ENCODE data around the gene SLC27A2.

DNA sequence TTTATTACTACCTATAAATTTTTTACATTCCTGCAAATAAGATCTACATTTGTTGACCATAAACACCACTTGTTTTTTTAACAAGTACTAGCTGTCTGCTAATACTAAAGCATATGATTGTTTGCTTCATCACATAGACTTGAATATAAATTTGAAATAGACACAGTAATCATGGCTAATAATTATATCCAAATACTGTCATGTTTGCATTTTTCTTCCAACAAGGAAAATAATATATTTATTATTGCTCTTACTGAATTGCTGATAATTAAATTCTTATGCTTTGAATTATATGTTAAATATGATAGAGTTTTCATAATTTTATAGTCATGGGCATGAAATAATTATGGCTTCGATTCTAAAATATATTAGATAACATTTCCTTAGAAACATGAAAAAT lies 43.1 kb downstream of the SLC27A2 start:
- TF ChIP-seq, protein P1, sequence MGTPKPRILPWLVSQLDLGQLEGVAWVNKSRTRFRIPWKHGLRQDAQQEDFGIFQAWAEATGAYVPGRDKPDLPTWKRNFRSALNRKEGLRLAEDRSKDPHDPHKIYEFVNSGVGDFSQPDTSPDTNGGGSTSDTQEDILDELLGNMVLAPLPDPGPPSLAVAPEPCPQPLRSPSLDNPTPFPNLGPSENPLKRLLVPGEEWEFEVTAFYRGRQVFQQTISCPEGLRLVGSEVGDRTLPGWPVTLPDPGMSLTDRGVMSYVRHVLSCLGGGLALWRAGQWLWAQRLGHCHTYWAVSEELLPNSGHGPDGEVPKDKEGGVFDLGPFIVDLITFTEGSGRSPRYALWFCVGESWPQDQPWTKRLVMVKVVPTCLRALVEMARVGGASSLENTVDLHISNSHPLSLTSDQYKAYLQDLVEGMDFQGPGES (IDR thresholded peaks at IDR 0.05) = no peak
- TF ChIP-seq NR2F1 (conservative IDR thresholded peaks at IDR 0.05) (no peak), MYC (IDR thresholded peaks at IDR 0.05; ENCODE audit: insufficient read depth, insufficient read length, insufficient replicate concordance, low read length, severe bottlenecking) (no peak), CREB1 (IDR thresholded peaks at IDR 0.05; ENCODE audit: low read depth) (no peak), POLR2AphosphoS5 (IDR thresholded peaks at IDR 0.05; ENCODE audit: low read length) (no peak)
- TF ChIP-seq, protein P2, sequence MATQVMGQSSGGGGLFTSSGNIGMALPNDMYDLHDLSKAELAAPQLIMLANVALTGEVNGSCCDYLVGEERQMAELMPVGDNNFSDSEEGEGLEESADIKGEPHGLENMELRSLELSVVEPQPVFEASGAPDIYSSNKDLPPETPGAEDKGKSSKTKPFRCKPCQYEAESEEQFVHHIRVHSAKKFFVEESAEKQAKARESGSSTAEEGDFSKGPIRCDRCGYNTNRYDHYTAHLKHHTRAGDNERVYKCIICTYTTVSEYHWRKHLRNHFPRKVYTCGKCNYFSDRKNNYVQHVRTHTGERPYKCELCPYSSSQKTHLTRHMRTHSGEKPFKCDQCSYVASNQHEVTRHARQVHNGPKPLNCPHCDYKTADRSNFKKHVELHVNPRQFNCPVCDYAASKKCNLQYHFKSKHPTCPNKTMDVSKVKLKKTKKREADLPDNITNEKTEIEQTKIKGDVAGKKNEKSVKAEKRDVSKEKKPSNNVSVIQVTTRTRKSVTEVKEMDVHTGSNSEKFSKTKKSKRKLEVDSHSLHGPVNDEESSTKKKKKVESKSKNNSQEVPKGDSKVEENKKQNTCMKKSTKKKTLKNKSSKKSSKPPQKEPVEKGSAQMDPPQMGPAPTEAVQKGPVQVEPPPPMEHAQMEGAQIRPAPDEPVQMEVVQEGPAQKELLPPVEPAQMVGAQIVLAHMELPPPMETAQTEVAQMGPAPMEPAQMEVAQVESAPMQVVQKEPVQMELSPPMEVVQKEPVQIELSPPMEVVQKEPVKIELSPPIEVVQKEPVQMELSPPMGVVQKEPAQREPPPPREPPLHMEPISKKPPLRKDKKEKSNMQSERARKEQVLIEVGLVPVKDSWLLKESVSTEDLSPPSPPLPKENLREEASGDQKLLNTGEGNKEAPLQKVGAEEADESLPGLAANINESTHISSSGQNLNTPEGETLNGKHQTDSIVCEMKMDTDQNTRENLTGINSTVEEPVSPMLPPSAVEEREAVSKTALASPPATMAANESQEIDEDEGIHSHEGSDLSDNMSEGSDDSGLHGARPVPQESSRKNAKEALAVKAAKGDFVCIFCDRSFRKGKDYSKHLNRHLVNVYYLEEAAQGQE (IDR thresholded peaks at IDR 0.05; ENCODE audit: low read depth, low read length) = no peak
- TF ChIP-seq, protein P3, sequence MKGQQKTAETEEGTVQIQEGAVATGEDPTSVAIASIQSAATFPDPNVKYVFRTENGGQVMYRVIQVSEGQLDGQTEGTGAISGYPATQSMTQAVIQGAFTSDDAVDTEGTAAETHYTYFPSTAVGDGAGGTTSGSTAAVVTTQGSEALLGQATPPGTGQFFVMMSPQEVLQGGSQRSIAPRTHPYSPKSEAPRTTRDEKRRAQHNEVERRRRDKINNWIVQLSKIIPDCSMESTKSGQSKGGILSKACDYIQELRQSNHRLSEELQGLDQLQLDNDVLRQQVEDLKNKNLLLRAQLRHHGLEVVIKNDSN (IDR thresholded peaks at IDR 0.05; ENCODE audit: borderline replicate concordance, extremely low read length, insufficient read depth, low read depth, low read length) = no peak
- TF ChIP-seq, protein P4, sequence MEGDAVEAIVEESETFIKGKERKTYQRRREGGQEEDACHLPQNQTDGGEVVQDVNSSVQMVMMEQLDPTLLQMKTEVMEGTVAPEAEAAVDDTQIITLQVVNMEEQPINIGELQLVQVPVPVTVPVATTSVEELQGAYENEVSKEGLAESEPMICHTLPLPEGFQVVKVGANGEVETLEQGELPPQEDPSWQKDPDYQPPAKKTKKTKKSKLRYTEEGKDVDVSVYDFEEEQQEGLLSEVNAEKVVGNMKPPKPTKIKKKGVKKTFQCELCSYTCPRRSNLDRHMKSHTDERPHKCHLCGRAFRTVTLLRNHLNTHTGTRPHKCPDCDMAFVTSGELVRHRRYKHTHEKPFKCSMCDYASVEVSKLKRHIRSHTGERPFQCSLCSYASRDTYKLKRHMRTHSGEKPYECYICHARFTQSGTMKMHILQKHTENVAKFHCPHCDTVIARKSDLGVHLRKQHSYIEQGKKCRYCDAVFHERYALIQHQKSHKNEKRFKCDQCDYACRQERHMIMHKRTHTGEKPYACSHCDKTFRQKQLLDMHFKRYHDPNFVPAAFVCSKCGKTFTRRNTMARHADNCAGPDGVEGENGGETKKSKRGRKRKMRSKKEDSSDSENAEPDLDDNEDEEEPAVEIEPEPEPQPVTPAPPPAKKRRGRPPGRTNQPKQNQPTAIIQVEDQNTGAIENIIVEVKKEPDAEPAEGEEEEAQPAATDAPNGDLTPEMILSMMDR (IDR thresholded peaks at IDR 0.05 in 2 of 3, conservative IDR thresholded peaks at IDR 0.05 in 1 of 3; ENCODE audit: control insufficient read depth in 2 of 3, extremely low read depth in 1 of 3, insufficient read depth in 1 of 3, low read depth in 3 of 3, low read length in 3 of 3) = no peak

Data from GM12878 (cell line).